NT2/D1 (cell line): ENCODE results near the gene ARSB.

Experiments
- DNase-seq: peaks from one replicate; pipeline ENCODE4 v3.0.0-alpha.2; 2011; ENCODE audit warnings: low read depth, low spot score
- H3K27me3 ChIP-seq: 2 replicates; pipeline ENCODE4 v1.6.0; 2011; ENCODE audit warnings: mild to moderate bottlenecking; ENCODE audit not compliant: insufficient read length, insufficient read depth
- H3K36me3 ChIP-seq: 2 replicates; pipeline ENCODE4 v1.6.1; 2011; ENCODE audit warnings: mild to moderate bottlenecking, low read length, mixed read lengths; ENCODE audit not compliant: insufficient read depth, insufficient read length
- H3K4me1 ChIP-seq: 2 replicates; pipeline ENCODE4 v1.5.1; 2011; ENCODE audit not compliant: insufficient read depth, insufficient read length
- H3K4me3 ChIP-seq: 2 replicates; pipeline ENCODE4 v1.5.1; 2011; ENCODE audit warnings: low read depth; ENCODE audit not compliant: insufficient read length
- H3K9ac ChIP-seq: 2 replicates; pipeline ENCODE4 v1.6.0; 2011; ENCODE audit warnings: low read depth; ENCODE audit not compliant: insufficient read length
- H3K9me3 ChIP-seq: 2 replicates; pipeline ENCODE4 v1.5.1; 2011; ENCODE audit warnings: mild to moderate bottlenecking, low read length; ENCODE audit not compliant: insufficient read depth
- SUZ12 ChIP-seq: IDR thresholded peaks from 2 replicates; pipeline ENCODE4 v1.6.1; 2011; ENCODE audit not compliant: insufficient read length, insufficient read depth; ENCODE audit errors: extremely low read depth
- YY1 ChIP-seq: IDR thresholded peaks from 2 replicates; pipeline ENCODE4 v1.6.1; 2011; ENCODE audit not compliant: insufficient read length, insufficient read depth
- ZNF274 ChIP-seq: IDR thresholded peaks from 2 replicates; pipeline ENCODE4 v1.6.1; 2011; ENCODE audit warnings: mild to moderate bottlenecking, low read depth, low read length

ARSB gene

DNA sequence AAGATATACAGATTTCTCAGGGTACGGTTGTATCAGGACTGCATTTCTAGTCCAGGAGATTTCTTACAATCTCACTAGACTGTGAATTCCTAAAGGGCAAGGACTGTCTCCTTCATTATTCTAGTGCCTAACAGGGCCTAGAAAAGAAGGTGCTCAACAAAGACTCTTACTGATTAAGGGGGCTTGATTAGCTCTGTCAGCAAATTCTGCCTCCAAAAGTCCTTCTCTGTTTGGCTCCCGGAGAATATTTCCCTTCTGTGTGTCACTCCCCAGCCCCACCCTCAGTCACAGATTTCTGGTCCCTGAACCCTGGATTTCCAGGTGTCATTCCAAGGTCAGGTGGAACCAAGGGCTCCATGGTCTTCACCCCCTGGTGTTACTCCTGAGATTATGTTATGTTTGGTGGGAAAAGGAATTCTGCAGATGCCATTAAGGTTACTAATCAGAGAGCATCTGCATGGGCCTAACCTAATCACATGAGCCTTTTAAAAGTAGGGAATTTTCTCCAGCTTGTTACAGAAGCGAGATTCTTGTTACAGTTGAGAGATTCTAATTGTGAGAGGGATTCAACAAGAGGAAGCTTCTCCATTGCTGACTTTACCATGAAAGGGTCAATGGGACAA is 168.9 kb downstream of the ARSB start:
- no peaks in the 10 kb centered on the region for H3K4me1 ChIP-seq
- TF ChIP-seq SUZ12: no peak
- no peak for TF ChIP-seq YY1
- TF ChIP-seq ZNF274: no peak
- H3K27me3 ChIP-seq: no peaks in the 10 kb centered on the region
- no peaks in the 10 kb centered on the region for H3K9me3 ChIP-seq
- DNase-seq: no peak
- H3K4me3 ChIP-seq: no peak overlapping the region
- no peaks in the 10 kb centered on the region for H3K36me3 ChIP-seq
- H3K9ac ChIP-seq: no peak overlapping the region

DNA sequence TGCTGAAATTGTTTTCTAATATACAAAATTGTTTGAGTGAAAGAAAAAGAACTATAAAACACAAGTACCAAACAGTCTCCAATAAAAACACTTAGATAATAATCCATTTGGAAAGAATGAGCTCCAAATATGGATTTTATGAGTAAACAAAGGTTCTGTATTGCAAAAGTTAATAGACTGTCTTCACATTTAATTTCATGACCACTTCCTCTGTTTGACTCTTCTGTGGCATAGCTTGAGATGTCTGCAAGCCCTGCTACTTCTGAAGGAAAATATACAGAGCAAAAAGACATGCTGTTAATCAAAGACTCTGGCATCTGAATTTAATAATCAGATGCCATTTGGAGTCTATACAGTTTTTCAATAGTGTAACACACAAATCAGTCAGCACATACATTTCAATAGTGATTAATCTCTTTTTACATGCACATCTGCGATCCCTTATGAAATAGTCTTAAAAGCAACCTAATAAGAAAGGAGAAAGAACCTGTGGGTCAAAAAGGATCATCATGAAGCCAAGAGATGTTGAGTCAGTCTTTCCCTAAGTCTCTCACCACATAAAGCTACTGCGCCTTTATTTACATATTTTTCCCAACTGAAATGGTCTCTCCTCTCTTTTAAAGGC is 171.1 kb downstream of the ARSB start:
- TF ChIP-seq SUZ12: no peak
- no peak for TF ChIP-seq ZNF274
- TF ChIP-seq YY1: no peak
- Histone ChIP-seq H3K27me3 (no peaks in the 10 kb centered on the region), H3K9me3 (no peaks in the 10 kb centered on the region), H3K4me3 (no peak overlapping the region), H3K9ac (no peak overlapping the region), H3K4me1 (peaks cover 4% of the 10 kb centered on the region), H3K36me3 (no peaks in the 10 kb centered on the region)
- no peak for DNase-seq

DNA sequence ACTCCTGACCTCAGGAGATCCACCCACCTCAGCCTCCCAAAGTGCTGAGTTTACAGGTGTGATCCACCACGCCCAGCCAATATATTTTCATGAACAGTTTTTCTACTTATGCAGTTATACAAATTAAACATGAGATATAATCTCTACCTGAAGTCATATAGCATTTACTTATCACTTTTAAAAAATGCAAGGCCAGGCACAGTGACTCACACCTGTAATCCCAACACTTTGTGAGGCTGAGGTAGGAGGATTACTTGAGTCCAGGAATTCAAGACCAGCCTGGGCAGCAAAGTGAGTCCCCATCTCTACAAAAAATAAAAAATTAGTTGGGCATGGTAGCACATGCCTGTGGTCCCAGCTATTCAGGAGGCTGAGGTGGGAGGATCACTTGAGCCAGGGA is 171.8 kb downstream of the ARSB start:
- TF ChIP-seq YY1 (no peak), ZNF274 (no peak), SUZ12 (no peak)
- DNase-seq: no peak
- no peaks in the 10 kb centered on the region for H3K9me3 ChIP-seq
- H3K4me1 ChIP-seq: peaks cover 4% of the 10 kb centered on the region
- H3K4me3 ChIP-seq: no peak overlapping the region
- no peaks in the 10 kb centered on the region for H3K36me3 ChIP-seq
- H3K9ac ChIP-seq: no peak overlapping the region
- H3K27me3 ChIP-seq: no peaks in the 10 kb centered on the region

DNA sequence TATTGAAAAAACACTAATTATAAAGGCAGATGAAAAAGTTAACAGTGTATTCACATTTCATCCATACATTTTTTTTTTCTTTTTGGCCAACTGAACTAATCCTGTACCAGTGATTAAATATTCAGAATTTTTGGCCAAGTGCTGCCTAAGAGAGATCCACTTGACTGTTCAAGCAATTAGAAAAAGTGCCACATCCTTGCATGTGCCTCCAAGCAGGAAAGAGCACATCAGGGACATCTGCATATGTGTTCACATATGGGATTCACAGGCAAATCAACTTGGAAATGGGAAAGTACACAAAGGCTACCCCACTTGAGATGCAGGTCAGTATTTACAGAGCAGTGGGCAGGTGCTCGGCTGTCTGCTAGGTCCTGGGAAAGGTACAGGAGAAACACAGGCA is 173.2 kb downstream of the ARSB start:
- DNase-seq: no peak
- Histone ChIP-seq H3K27me3 (no peaks in the 10 kb centered on the region), H3K4me3 (no peak overlapping the region), H3K9ac (no peak overlapping the region), H3K9me3 (no peaks in the 10 kb centered on the region), H3K36me3 (no peaks in the 10 kb centered on the region), H3K4me1 (peaks cover 4% of the 10 kb centered on the region)
- no peak for TF ChIP-seq SUZ12
- no peak for TF ChIP-seq YY1
- TF ChIP-seq ZNF274: no peak

DNA sequence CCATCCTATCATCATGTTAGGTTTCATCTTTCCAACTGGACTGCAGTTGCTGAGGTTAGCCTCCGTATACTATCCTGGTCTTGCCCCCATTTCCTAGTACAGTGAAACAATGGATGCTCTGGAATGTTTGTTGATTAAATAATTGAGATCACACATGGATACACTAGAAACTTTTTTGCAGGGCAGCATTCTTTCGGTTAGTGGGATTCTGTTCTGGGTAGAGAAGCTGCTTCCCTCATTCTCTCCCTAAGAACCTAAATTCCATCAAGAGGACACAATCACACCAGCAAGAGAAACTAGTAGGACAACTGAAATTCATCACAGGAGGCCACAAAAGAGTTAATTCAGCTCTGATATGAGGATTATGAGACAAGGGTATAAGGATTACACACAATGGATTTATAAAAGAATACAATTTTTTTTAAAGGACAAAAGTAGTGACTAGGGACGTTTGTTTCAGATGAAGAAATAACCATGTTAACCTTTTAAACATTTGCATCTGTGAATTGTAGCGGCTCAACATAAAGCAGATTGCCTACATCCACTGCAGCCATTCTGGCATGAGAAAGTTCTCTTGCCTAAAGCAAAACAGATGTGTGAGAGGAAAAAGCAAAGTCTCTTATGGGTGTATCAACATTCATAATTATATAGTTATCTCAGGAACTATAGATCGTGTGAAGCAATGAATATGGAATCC is 173.8 kb downstream of the ARSB start:
- DNase-seq: no peak
- TF ChIP-seq ZNF274: no peak
- TF ChIP-seq YY1: no peak
- no peak for TF ChIP-seq SUZ12
- Histone ChIP-seq H3K4me3 (no peak overlapping the region), H3K9me3 (no peaks in the 10 kb centered on the region), H3K36me3 (no peaks in the 10 kb centered on the region), H3K4me1 (peaks cover 4% of the 10 kb centered on the region), H3K9ac (no peak overlapping the region), H3K27me3 (no peaks in the 10 kb centered on the region)

DNA sequence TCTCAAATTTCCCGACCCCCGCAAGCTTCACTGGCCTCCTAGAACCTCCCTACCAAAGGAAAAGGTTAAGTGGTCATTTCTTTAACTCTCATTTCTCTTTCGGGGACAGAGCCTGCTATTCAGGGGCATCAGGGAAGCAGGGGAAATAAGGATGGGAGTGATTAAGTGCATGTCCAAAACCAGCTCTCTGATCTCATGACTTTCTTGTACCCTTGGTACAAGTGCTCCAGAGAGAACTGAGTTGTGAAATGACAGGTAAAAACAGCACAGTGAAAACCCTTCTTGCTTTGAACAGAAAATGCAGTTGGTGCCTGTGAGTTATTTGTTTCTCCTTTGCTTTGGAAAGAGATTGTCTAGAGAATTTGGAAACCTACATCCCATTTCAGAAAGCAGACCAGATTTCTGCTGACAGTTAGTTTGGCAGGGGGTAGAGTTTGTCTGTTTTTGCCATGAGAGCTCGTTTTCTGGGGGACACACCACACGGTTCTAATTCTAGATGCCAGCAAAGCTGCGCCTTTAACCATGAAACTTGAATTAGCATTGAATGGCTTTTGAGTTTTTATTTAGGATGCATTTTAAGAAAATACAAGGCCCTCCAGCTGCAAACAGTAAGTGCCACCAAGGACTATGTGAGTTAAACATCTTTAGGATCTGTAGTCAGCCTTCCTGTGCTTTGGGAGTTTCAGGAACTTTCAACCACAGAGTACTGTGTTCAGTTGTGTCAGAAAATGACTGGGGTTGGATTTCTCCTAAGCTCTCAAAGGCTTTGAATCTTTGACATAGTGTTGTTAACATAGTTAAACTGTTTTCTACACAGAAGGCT is 174.8 kb downstream of the ARSB start:
- Histone ChIP-seq H3K4me1 (peaks cover 4% of the 10 kb centered on the region), H3K36me3 (no peaks in the 10 kb centered on the region), H3K9ac (no peak overlapping the region), H3K9me3 (no peaks in the 10 kb centered on the region), H3K4me3 (no peak overlapping the region), H3K27me3 (no peaks in the 10 kb centered on the region)
- DNase-seq: no peak
- TF ChIP-seq YY1 (no peak), ZNF274 (no peak), SUZ12 (no peak)
